ENCODE results near the gene ENPP4. TPM values are rescaled to one million over a fixed set of nuclear protein-coding genes. Genes with fewer than 3 reads are reported as not detected.
A peak's percentile ranks its signal among the peaks of the same experiment; 100 is the strongest.

Gene ENPP4
- total RNA-seq, 1 experiment from 2014 or later: 8.6 TPM

GRCh38 chr6:46170357-46171289, 40.8 kb downstream of the ENPP4 start, which contains the start of gene ENPP5:
ENPP5 (minus strand) TSS chr6:46170980; CDS start chr6:46168262, 2,718 bp downstream.
- Histone ChIP-seq H3K9ac (ENCODE audit: low read length) (no peak within 1 kb of the TSS), H2AFZ (ENCODE audit: low read length) (no peak within 1 kb of the TSS), H3K4me1 (ENCODE audit: low read length) (peaks cover 3% of the 10 kb centered on the region), H3K27me3 (ENCODE audit: low read length) (no peaks in the 10 kb centered on the region), H3K36me3 (ENCODE audit: insufficient read depth, low read length) (no peaks in the 10 kb centered on the region), H3K79me2 (ENCODE audit: low read length) (no peaks in the 10 kb centered on the region), H3K9me2 (replicated peaks; ENCODE audit: insufficient read depth, low read length) (no peaks in the 10 kb centered on the region), H3K4me2 (ENCODE audit: low read depth, low read length, poor library complexity, severe bottlenecking) (peak within 1 kb of the TSS; percentile 48), H3K9me3 (ENCODE audit: low read length) (no peaks in the 10 kb centered on the region), H4K20me1 (ENCODE audit: insufficient read depth, low read depth, low read length) (no peaks in the 10 kb centered on the region), H3K4me3 (ENCODE audit: low read length) (peak within 1 kb of the TSS; percentile 47; the same call in 1 of the 2 replicates), H3K27ac (ENCODE audit: low read length) (no peak within 1 kb of the TSS)
- DNase-seq: peak; percentile 59

- no peak overlapping the region for H3K4me3 ChIP-seq (ENCODE audit: low read length)
- no peaks in the 10 kb centered on the region for H3K9me3 ChIP-seq (ENCODE audit: low read length)
- peaks cover 10% of the 10 kb centered on the region for H3K4me1 ChIP-seq (ENCODE audit: low read length)
- no peak overlapping the region for H2AFZ ChIP-seq (ENCODE audit: low read length)
- no peak overlapping the region for H3K27ac ChIP-seq (ENCODE audit: low read length)
- H3K79me2 ChIP-seq (ENCODE audit: low read length): no peaks in the 10 kb centered on the region
- H3K9ac ChIP-seq (ENCODE audit: low read length): no peak overlapping the region
- no peaks in the 10 kb centered on the region for H4K20me1 ChIP-seq (ENCODE audit: insufficient read depth, low read depth, low read length)
- no peak for DNase-seq
- H3K27me3 ChIP-seq (ENCODE audit: low read length): no peaks in the 10 kb centered on the region
- H3K9me2 ChIP-seq (replicated peaks; ENCODE audit: insufficient read depth, low read length): no peaks in the 10 kb centered on the region
- H3K4me2 ChIP-seq (ENCODE audit: low read depth, low read length, poor library complexity, severe bottlenecking): no peak overlapping the region
- H3K36me3 ChIP-seq (ENCODE audit: insufficient read depth, low read length): no peaks in the 10 kb centered on the region
Measured at GRCh38 chr6:46172176-46172575, 42.4 kb downstream of the ENPP4 start.

- Histone ChIP-seq H3K4me2 (ENCODE audit: low read depth, low read length, poor library complexity, severe bottlenecking) (no peak overlapping the region), H3K4me1 (ENCODE audit: low read length) (peaks cover 10% of the 10 kb centered on the region), H3K27ac (ENCODE audit: low read length) (no peak overlapping the region), H3K79me2 (ENCODE audit: low read length) (no peaks in the 10 kb centered on the region), H3K4me3 (ENCODE audit: low read length) (no peak overlapping the region), H3K9me3 (ENCODE audit: low read length) (no peaks in the 10 kb centered on the region), H3K36me3 (ENCODE audit: insufficient read depth, low read length) (no peaks in the 10 kb centered on the region), H4K20me1 (ENCODE audit: insufficient read depth, low read depth, low read length) (no peaks in the 10 kb centered on the region), H3K27me3 (ENCODE audit: low read length) (no peaks in the 10 kb centered on the region), H2AFZ (ENCODE audit: low read length) (no peak overlapping the region), H3K9me2 (replicated peaks; ENCODE audit: insufficient read depth, low read length) (no peaks in the 10 kb centered on the region), H3K9ac (ENCODE audit: low read length) (no peak overlapping the region)
- no peak for DNase-seq
Measured at GRCh38 chr6:46174904-46175303, 45.1 kb downstream of the ENPP4 start.

- Histone ChIP-seq H3K9me3 (ENCODE audit: low read length) (no peaks in the 10 kb centered on the region), H3K27ac (ENCODE audit: low read length) (no peak overlapping the region)
- DNase-seq: no peak
Measured at GRCh38 chr6:46175446-46175845, 45.7 kb downstream of the ENPP4 start.

GRCh38 chr6:46175976-46176375, 46.2 kb downstream of the ENPP4 start:
- Histone ChIP-seq H2AFZ (ENCODE audit: low read length) (no peak overlapping the region), H3K4me2 (ENCODE audit: low read depth, low read length, poor library complexity, severe bottlenecking) (no peak overlapping the region), H3K4me1 (ENCODE audit: low read length) (peaks cover 8% of the 10 kb centered on the region), H3K9me3 (ENCODE audit: low read length) (no peaks in the 10 kb centered on the region), H3K9ac (ENCODE audit: low read length) (no peak overlapping the region), H3K4me3 (ENCODE audit: low read length) (no peak overlapping the region), H4K20me1 (ENCODE audit: insufficient read depth, low read depth, low read length) (no peaks in the 10 kb centered on the region), H3K27me3 (ENCODE audit: low read length) (no peaks in the 10 kb centered on the region), H3K79me2 (ENCODE audit: low read length) (no peaks in the 10 kb centered on the region), H3K36me3 (ENCODE audit: insufficient read depth, low read length) (no peaks in the 10 kb centered on the region), H3K27ac (ENCODE audit: low read length) (no peak overlapping the region), H3K9me2 (replicated peaks; ENCODE audit: insufficient read depth, low read length) (no peaks in the 10 kb centered on the region)
- no peak for DNase-seq

More at GRCh38 chr6:46175446-46175845, 45.7 kb downstream of the ENPP4 start:
- Histone ChIP-seq H3K4me3 (ENCODE audit: low read length) (no peak overlapping the region), H3K36me3 (ENCODE audit: insufficient read depth, low read length) (no peaks in the 10 kb centered on the region), H3K4me1 (ENCODE audit: low read length) (peaks cover 10% of the 10 kb centered on the region), H2AFZ (ENCODE audit: low read length) (no peak overlapping the region), H3K4me2 (ENCODE audit: low read depth, low read length, poor library complexity, severe bottlenecking) (no peak overlapping the region), H3K9me2 (replicated peaks; ENCODE audit: insufficient read depth, low read length) (no peaks in the 10 kb centered on the region), H3K27me3 (ENCODE audit: low read length) (no peaks in the 10 kb centered on the region), H4K20me1 (ENCODE audit: insufficient read depth, low read depth, low read length) (no peaks in the 10 kb centered on the region), H3K9ac (ENCODE audit: low read length) (no peak overlapping the region), H3K79me2 (ENCODE audit: low read length) (no peaks in the 10 kb centered on the region)

- H3K4me2 ChIP-seq (ENCODE audit: low read depth, low read length, poor library complexity, severe bottlenecking): no peak overlapping the region
Measured at GRCh38 chr6:46184114-46184513, 54.3 kb downstream of the ENPP4 start.

GRCh38 chr6:46186583-46186982, 56.8 kb downstream of the ENPP4 start:
- H3K9me2 ChIP-seq (replicated peaks; ENCODE audit: insufficient read depth, low read length): no peaks in the 10 kb centered on the region
- DNase-seq: no peak
- H3K4me3 ChIP-seq (ENCODE audit: low read length): no peak overlapping the region
- H3K27me3 ChIP-seq (ENCODE audit: low read length): no peaks in the 10 kb centered on the region
- H4K20me1 ChIP-seq (ENCODE audit: insufficient read depth, low read depth, low read length): no peaks in the 10 kb centered on the region
- no peak overlapping the region for H3K4me2 ChIP-seq (ENCODE audit: low read depth, low read length, poor library complexity, severe bottlenecking)
- H3K27ac ChIP-seq (ENCODE audit: low read length): no peak overlapping the region
- H2AFZ ChIP-seq (ENCODE audit: low read length): no peak overlapping the region
- H3K9me3 ChIP-seq (ENCODE audit: low read length): no peaks in the 10 kb centered on the region
- no peaks in the 10 kb centered on the region for H3K4me1 ChIP-seq (ENCODE audit: low read length)
- no peak overlapping the region for H3K9ac ChIP-seq (ENCODE audit: low read length)
- no peaks in the 10 kb centered on the region for H3K36me3 ChIP-seq (ENCODE audit: insufficient read depth, low read length)
- no peaks in the 10 kb centered on the region for H3K79me2 ChIP-seq (ENCODE audit: low read length)

More at GRCh38 chr6:46184114-46184513, 54.3 kb downstream of the ENPP4 start:
- Histone ChIP-seq H3K9me2 (replicated peaks; ENCODE audit: insufficient read depth, low read length) (no peaks in the 10 kb centered on the region), H2AFZ (ENCODE audit: low read length) (no peak overlapping the region), H3K4me1 (ENCODE audit: low read length) (no peaks in the 10 kb centered on the region), H3K9me3 (ENCODE audit: low read length) (no peaks in the 10 kb centered on the region), H3K27me3 (ENCODE audit: low read length) (no peaks in the 10 kb centered on the region), H3K9ac (ENCODE audit: low read length) (no peak overlapping the region), H3K4me3 (ENCODE audit: low read length) (no peak overlapping the region), H3K79me2 (ENCODE audit: low read length) (no peaks in the 10 kb centered on the region), H3K36me3 (ENCODE audit: insufficient read depth, low read length) (no peaks in the 10 kb centered on the region), H3K27ac (ENCODE audit: low read length) (no peak overlapping the region), H4K20me1 (ENCODE audit: insufficient read depth, low read depth, low read length) (no peaks in the 10 kb centered on the region)
- no peak for DNase-seq

GRCh38 chr6:46189726-46190125, 59.9 kb downstream of the ENPP4 start:
- no peaks in the 10 kb centered on the region for H3K4me1 ChIP-seq (ENCODE audit: low read length)
- H3K4me2 ChIP-seq (ENCODE audit: low read depth, low read length, poor library complexity, severe bottlenecking): no peak overlapping the region
- no peak for DNase-seq
- H3K9ac ChIP-seq (ENCODE audit: low read length): no peak overlapping the region
- no peaks in the 10 kb centered on the region for H3K9me3 ChIP-seq (ENCODE audit: low read length)
- no peak overlapping the region for H3K27ac ChIP-seq (ENCODE audit: low read length)
- H3K9me2 ChIP-seq (replicated peaks; ENCODE audit: insufficient read depth, low read length): no peaks in the 10 kb centered on the region
- H3K36me3 ChIP-seq (ENCODE audit: insufficient read depth, low read length): no peaks in the 10 kb centered on the region
- no peaks in the 10 kb centered on the region for H3K79me2 ChIP-seq (ENCODE audit: low read length)
- H4K20me1 ChIP-seq (ENCODE audit: insufficient read depth, low read depth, low read length): no peaks in the 10 kb centered on the region
- H3K4me3 ChIP-seq (ENCODE audit: low read length): no peak overlapping the region
- no peak overlapping the region for H2AFZ ChIP-seq (ENCODE audit: low read length)
- H3K27me3 ChIP-seq (ENCODE audit: low read length): no peaks in the 10 kb centered on the region
